ENCODE measurements around the gene ADRB2. TPM values are rescaled to one million over a fixed set of nuclear protein-coding genes. Genes with fewer than 3 reads are reported as not detected.

ADRB2 gene
- total RNA-seq, 2 donors from 2014 or later, result 6.8 to 29.0 TPM

DNA sequence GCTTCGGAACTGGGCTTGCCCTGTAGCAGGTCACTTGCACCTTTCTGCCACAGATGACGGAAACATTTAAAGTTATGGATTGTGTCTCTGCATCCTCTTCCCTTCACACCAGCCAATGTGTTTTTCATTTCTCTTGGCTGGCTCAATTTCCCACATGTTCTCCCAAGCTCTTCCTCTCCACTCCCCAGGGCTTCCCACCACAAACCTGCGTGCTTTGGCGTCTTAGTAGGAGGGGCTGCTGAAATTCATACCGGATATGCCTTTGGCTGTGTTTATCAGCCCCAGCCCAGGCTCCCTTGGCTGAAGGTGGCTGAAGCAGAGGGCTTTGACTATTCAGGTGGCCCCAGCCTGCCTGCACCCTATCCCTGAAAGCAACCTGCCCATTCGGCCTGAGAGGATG, 32.1 kb downstream of the ADRB2 start:
- Histone ChIP-seq H3K4me1 (replicated peaks) (no peaks in the 10 kb centered on the region), H3K4me3 (no peak overlapping the region), H3K27me3 (replicated peaks; ENCODE audit: insufficient read depth) (no peaks in the 10 kb centered on the region), H3K9me3 (no peaks in the 10 kb centered on the region), H3K36me3 (no peaks in the 10 kb centered on the region), H3K27ac (no peak overlapping the region)
- intact Hi-C loops (cut with DNase I), result no loop called here
- TF ChIP-seq, protein P1, sequence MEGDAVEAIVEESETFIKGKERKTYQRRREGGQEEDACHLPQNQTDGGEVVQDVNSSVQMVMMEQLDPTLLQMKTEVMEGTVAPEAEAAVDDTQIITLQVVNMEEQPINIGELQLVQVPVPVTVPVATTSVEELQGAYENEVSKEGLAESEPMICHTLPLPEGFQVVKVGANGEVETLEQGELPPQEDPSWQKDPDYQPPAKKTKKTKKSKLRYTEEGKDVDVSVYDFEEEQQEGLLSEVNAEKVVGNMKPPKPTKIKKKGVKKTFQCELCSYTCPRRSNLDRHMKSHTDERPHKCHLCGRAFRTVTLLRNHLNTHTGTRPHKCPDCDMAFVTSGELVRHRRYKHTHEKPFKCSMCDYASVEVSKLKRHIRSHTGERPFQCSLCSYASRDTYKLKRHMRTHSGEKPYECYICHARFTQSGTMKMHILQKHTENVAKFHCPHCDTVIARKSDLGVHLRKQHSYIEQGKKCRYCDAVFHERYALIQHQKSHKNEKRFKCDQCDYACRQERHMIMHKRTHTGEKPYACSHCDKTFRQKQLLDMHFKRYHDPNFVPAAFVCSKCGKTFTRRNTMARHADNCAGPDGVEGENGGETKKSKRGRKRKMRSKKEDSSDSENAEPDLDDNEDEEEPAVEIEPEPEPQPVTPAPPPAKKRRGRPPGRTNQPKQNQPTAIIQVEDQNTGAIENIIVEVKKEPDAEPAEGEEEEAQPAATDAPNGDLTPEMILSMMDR (IDR thresholded peaks at IDR 0.05), result no peak
- DNase-seq (ENCODE audit: low spot score), result no peak
- WGBS, result 80% methylated on average over 6 of the region's 6 CpGs

DNA sequence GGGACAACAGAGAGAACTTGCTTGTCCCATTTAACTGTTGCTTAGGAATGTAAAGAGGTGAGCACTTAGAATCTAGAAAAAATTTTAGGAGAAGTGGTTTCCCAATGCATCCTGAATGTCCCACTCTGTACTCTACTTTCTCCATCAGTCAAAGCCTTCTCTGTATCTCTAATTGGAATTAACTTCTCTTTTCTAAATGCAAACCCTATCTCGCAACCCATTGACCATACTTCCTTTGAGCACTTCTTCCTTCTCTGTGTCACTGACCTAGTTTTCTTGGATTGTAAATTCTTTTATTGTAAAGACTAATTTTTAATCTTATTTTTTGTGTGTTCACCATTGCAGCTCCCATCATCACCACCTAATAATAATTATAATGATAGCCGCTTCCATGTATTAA, 33.3 kb downstream of the ADRB2 start:
- H3K27me3 ChIP-seq (replicated peaks; ENCODE audit: insufficient read depth), result no peaks in the 10 kb centered on the region
- H3K9me3 ChIP-seq, result no peaks in the 10 kb centered on the region
- no peaks in the 10 kb centered on the region for H3K36me3 ChIP-seq
- H3K4me1 ChIP-seq (replicated peaks), result peaks cover 6% of the 10 kb centered on the region
- intact Hi-C loops (cut with DNase I), result no loop called here
- no peak for DNase-seq (ENCODE audit: low spot score)
- H3K27ac ChIP-seq, result no peak overlapping the region
- WGBS, result 88% methylated on average over 2 of the region's 2 CpGs
- H3K4me3 ChIP-seq, result no peak overlapping the region
- no peak for TF ChIP-seq POLR2AphosphoS5 (IDR thresholded peaks at IDR 0.05)
- TF ChIP-seq, protein P1 (IDR thresholded peaks at IDR 0.05), result no peak
- no peak for TF ChIP-seq POLR2A (IDR thresholded peaks at IDR 0.05)

DNA sequence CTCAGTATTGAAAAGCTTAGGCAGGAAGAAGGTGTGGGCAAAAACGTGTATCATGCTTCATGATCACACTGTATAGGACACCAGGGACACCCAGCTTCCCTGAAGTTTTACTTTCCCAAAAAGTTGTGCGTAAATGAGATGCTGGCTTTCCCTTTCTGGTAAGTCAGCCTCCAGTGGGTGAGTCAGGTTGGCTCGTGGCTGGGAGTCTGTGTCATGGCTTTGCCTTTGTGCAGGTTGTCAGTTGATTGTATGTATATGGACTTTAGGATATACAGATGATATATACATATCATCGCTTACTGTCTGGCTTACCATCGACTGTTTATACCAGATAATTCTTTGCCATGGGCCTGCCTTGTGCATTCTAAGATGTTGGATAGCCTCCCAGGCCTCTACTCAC, 34.2 kb downstream of the ADRB2 start:
- H3K9me3 ChIP-seq, result no peaks in the 10 kb centered on the region
- no peaks in the 10 kb centered on the region for H3K36me3 ChIP-seq
- intact Hi-C loops (cut with DNase I), result no loop called here
- H3K4me3 ChIP-seq, result no peak overlapping the region
- TF ChIP-seq POLR2A (IDR thresholded peaks at IDR 0.05) (no peak), POLR2AphosphoS5 (IDR thresholded peaks at IDR 0.05) (no peak)
- TF ChIP-seq, protein P1 (IDR thresholded peaks at IDR 0.05), result no peak
- 72% methylated on average over 5 of the region's 5 CpGs for WGBS
- no peak for DNase-seq (ENCODE audit: low spot score)
- H3K27ac ChIP-seq, result no peak overlapping the region
- peaks cover 9% of the 10 kb centered on the region for H3K4me1 ChIP-seq (replicated peaks)
- no peaks in the 10 kb centered on the region for H3K27me3 ChIP-seq (replicated peaks; ENCODE audit: insufficient read depth)

DNA sequence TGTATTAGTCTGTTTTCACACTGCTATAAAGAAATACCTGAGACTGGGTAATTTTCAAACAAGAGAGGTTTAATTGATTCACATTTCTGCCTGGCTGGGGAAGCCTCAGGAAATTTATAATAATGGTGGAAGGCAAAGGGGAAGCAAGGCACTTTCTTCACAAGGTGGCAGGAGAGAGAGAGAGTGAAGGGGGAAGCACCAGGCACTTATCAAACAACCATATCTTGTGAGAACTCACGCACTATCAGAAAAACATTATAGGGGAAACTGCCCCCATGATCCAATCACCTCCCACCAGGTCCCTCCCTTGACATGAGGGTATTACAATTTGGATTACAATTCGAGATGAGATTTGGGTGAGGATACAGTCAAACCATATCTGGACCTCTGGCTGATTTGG, 34.7 kb downstream of the ADRB2 start:
- no peak for DNase-seq (ENCODE audit: low spot score)
- WGBS, result 70% methylated on average over 2 of the region's 2 CpGs
- H3K4me3 ChIP-seq, result no peak overlapping the region
- H3K36me3 ChIP-seq, result no peaks in the 10 kb centered on the region
- TF ChIP-seq POLR2A (IDR thresholded peaks at IDR 0.05) (no peak), POLR2AphosphoS5 (IDR thresholded peaks at IDR 0.05) (no peak)
- TF ChIP-seq, protein P1 (IDR thresholded peaks at IDR 0.05), result no peak
- no peaks in the 10 kb centered on the region for H3K27me3 ChIP-seq (replicated peaks; ENCODE audit: insufficient read depth)
- intact Hi-C loops (cut with DNase I), result no loop called here
- H3K9me3 ChIP-seq, result no peaks in the 10 kb centered on the region
- H3K4me1 ChIP-seq (replicated peaks), result peaks cover 9% of the 10 kb centered on the region
- no peak overlapping the region for H3K27ac ChIP-seq

DNA sequence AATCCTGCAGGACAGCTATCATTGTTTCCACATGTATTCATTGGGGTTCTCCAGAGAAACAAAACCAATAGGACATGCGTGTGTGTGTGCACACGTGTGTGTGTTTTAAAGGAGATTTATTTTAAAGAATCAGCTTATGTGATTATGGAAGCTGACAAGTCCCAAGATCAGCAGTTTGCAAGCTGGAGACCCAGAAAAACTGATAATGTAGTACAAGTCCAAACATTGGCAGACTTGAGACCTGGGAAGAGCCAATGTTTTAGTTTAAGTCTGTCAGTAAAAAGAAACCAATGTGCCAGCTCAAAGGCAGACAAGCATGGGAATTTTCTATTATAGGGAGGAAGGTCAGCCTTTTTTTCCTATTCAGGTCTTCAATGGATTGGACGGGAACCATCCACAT, 35.3 kb downstream of the ADRB2 start:
- no peaks in the 10 kb centered on the region for H3K36me3 ChIP-seq
- peaks cover 9% of the 10 kb centered on the region for H3K4me1 ChIP-seq (replicated peaks)
- no peak overlapping the region for H3K4me3 ChIP-seq
- 95% methylated on average over 3 of the region's 3 CpGs for WGBS
- no peak for DNase-seq (ENCODE audit: low spot score)
- intact Hi-C loops (cut with DNase I), result no loop called here
- TF ChIP-seq, protein P1 (IDR thresholded peaks at IDR 0.05), result no peak
- TF ChIP-seq POLR2A (IDR thresholded peaks at IDR 0.05) (no peak), POLR2AphosphoS5 (IDR thresholded peaks at IDR 0.05) (no peak)
- no peaks in the 10 kb centered on the region for H3K27me3 ChIP-seq (replicated peaks; ENCODE audit: insufficient read depth)
- H3K27ac ChIP-seq, result no peak overlapping the region
- H3K9me3 ChIP-seq, result no peaks in the 10 kb centered on the region
